GM18508 (cell line): ENCODE results near the gene JAZF1.

Experiments
- ATAC-seq: cut with Tn5 transposase; IDR thresholded peaks from one replicate; pipeline ENCODE4 v1.9.1; 2021; ENCODE audit warnings: moderate number of reproducible peaks; ENCODE audit not compliant: insufficient read depth, unreplicated experiment

Gene JAZF1

DNA sequence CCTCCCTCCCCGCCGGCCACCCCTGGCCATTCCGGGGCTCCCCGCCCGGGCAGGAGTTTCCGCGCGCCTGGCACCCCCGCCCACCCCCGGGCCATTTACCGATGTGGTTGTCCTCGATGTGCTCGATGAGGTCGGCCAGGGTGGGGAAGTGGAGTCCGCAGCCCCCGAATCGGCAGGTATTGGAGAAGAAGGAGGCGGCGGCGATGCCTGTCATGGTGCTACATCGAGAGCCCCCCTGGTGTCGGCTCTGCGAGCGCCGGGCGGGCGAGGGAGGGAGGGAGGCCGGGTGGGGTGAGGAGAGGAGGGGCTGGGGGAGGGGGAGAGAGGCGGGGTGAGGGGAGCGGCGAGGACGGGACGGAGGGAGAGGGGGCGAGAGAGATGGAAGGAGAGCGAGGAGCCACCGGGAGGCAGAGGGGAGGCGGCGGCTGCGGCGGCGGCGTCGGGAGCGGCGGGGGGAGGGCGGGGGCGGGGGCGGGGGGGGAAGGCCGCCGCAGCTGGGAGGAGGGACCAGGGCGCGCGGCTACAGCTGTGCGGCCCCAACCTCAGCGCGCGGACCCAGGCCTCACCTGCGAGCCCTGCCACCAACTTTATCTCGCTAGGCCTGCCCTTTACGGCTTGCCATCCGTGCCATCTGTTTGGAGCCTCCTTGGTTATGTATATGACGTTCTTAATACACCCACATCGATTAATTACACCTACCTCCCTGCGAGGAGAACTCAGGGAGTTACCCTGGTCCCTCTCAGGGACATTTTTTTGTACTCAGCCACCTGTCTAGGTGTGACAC is at the start of gene JAZF1:
Gene JAZF1, minus strand, starts transcription at position 432 of the 784 bp plus-strand sequence.
- no peak for ATAC-seq

DNA sequence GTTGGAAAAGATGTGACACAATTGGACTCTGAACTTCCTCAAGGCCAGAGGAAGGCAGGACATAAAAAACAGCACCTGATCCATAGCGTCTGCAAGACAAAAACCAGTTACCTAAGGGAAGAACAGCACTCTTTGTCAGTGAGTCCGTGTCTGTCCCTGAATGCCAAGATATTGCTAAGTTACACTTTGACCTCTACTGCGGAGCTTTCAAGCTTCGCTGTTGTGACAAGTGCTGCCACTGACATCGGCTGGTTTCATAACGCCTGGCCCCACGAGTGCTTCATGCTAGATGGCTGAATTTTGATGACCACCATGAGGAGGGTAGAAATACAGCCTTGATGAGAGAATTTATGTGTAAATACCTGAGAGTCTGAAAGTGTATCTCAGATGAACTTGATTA is 49.7 kb upstream of the JAZF1 start:
- no peak for ATAC-seq

DNA sequence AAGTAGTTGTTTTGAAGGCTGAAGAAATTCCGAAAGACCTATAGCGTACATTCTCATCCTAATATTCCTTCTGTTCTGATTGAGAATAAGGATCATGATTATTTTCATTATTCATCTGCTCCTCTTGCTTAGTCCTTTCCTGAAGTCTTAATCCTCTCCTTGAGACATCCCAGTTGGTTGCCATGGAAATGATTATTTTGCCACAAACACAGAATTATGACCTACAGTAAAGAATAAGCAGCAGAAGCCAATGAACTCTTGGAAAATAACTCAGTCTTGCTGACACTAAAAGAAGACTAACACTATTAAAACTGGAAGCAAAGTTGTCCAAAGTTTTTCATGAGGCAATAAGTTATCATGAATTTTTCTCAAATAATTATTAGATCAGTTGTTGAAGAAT is 47.8 kb upstream of the JAZF1 start:
- no peak for ATAC-seq

DNA sequence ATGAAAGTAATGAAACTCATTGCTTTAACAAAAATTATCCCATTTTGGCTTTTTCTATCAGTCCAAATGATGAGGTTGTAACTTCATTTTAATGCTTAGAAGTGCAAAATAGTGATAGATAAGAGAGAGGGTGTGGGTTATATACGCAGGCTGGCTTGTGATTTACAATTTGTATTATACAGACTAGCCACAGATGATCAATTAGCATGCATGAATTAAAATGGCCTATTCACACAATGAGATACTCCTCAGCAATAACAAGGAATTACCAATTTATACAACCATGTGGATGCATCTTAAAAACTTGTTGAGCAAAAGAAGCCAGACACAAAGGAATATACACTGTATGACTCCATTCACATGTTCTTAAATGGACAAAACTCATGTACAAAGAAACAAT is 45.4 kb upstream of the JAZF1 start:
- ATAC-seq: no peak

DNA sequence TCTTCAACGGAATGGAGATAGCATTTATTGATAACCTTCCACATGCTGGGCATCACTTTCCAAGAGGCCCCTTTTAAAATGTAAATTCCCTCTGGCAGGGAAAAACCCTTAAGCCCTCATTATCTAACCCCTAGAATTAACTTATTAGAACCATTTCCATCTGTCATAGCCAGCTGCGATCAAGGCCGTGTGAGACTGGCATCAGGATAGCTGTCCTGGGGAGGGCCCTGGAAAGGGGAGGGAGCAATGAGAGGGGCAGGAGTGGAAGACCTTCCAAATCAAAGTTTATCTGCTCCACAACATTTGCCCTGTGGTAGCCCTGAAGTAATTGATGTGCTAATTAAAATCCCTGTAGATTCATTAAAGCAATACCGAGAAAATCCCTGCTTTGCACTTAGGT is 45.0 kb upstream of the JAZF1 start:
- no peak for ATAC-seq

DNA sequence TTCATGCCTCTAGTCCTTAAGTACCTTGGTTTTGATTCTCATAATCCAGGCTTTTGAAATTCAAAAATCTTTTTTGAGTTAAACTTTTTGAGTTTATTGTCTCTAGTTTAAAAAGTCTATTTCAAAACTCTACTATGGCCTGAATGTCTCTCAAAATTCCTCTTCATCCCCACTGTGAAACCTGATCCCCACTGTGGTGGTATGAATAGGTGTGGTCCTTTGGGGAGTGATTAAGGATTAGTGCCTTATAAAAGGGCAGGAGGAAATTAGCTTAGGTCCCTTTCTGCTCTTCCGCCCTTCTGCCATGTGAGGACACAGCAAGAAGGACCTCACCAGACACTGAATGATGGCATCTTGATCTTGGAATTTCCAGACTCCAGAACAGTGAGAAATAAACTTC is 44.1 kb upstream of the JAZF1 start:
- no peak for ATAC-seq

DNA sequence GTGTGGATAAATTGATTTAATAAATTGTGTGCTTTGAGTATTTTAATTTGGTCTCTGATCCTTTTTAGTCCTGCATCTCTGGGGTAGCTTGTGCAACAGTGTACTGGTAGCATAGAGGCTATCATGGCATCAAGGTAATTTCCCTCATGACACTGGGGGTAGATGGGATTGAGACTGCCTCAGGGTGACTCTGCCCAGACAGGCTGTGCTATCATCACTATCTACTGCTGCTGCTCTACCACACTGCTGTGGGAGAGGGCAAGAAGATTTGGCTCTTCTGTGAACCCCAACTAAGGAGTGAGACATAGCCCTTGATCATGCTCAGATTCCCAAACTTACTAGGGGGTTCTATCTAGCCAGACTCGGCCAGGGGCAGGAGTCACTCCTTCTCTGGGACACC is 43.6 kb upstream of the JAZF1 start:
- ATAC-seq: no peak

DNA sequence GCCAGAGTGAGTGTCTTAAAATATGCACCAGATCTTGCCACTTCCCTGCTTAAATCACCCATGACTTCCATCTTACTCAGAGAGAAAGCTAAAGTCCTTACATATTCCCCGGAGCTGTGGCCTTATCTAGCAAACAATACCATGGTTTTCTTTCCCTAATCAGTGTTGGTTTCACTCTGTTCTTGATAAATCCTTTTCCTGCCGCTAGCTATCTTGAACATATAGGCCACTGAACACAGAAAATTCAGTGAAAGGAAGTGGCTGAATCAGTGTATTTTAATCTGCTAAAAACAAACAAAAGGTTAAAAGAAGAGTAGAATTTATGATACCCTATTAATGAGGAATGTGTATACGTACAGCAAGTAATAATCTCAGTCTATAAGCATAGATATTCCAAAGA is 42.0 kb upstream of the JAZF1 start:
- no peak for ATAC-seq

DNA sequence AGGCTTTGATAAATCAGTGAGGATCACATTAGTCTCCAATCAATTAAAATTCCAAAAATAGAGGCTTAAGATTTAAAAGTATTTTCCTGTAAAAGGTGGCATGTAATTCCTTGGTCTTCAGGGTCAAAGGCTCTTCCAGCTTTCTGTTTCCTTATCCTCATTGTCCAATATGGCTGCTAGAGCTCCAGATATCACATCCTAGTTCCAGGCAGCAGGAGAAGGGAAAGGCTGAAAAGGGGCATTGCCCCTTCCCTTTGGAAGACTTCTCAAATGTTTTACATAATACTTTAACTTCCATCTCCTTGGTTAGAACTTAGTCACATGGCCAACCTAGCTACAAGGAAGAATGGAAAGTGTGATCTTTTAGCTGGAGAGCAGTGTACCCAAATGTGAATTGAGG is 39.2 kb upstream of the JAZF1 start:
- no peak for ATAC-seq

DNA sequence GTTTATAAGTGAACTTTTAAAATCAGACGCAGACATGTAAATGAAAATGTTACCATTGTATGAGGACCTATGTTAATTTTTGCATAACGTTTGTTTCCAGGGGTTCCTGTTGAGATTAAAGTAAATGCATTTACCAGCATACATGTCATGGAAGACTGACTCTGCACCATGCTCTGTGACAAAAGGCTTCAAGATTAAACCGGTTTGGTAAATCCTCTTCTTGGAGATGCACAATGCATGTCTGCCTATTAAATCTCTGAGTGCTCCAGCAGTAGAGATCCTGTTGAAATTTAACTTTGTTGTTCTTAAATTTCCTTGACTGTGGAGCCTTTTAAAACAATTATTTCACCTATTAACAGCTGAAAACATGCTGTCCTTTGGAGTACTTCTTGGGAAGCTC is 36.5 kb upstream of the JAZF1 start:
- ATAC-seq: no peak

DNA sequence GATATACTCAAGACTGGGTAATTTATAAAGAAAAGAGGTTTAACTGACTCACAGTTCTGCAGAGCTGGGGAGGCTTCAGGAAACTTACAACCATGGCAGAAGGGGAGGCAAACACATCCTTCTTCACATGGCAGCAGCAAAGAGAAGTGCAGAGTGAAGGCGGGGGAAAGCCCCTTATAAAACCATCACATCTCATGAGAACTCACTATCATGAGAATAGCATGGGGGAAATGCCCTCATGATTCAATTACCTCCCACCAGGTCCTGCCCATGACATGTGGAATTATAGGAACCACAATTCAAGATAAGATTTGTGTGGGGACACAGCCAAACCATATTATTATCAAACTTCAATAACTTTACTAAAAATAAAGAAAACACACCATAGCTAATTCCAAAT is 30.4 kb upstream of the JAZF1 start:
- ATAC-seq: no peak

DNA sequence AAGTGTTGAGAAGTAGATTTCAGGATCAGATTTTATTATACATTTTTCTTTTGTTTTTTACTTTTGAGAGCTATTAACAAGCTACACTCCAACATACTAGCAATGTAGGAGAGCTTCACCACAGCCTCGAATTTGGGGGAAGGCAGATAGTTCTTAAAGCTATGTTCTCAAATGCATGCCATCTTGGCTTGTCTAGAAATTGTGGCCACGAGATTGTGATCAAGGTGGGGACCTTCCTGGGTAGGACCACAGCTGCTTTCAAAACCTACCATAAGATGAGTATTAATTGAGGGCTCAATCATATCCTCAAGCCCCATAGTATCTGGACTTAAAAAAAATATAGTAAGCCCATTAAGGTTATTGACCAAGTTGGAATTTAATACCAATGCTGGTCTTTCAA is 27.9 kb upstream of the JAZF1 start:
- ATAC-seq: no peak

DNA sequence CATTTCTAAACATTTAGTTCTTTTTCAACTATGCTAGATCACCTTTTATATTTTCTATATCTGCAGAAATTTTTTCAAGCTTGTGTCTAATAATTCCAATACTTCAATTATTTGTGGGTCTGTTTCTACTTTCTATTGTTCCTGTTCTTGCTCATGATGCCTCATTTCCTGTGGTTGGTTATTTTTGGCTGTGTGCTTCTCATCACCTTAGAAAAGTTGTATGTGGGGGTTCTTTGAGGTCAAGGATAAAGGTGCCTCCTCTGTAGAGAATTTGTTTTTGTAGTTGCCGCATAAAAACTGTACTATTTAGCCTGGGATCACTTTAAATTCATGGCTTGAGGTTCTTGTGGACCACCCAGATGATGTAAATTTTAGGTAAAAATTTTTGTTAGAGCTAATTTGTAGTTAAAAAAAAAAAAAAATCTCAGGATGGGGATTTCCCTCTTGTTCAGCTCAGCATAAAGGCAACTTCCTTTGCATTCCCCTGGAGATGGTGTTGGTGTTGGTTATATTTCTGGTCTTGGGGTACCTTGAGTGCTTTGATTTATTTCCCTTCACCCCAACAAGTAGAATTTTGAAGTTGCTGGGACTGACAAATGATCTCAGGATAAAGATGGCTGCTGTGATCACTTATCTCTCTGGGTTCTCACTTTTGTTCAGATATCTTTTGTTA is 27.0 kb upstream of the JAZF1 start:
- ATAC-seq: no peak

DNA sequence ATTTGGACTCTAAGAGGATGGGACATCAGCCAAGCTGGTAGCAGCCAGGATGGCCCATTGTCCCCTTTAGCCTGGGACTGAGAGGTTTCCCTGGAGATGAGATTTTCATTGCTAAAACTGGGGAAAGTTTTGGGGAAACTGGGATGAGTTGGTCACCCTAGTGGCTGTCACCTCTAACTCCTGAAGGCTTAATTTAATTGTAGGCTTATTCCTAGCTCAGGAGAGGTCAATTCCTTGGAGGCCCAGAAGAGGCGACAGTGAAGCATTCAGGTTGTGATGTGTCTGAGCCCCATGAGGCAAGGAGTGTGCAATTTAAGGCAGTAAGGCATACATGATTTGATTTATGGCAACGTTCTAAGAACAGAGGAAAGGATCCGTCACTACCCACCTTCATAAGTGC is 24.9 kb upstream of the JAZF1 start:
- no peak for ATAC-seq

DNA sequence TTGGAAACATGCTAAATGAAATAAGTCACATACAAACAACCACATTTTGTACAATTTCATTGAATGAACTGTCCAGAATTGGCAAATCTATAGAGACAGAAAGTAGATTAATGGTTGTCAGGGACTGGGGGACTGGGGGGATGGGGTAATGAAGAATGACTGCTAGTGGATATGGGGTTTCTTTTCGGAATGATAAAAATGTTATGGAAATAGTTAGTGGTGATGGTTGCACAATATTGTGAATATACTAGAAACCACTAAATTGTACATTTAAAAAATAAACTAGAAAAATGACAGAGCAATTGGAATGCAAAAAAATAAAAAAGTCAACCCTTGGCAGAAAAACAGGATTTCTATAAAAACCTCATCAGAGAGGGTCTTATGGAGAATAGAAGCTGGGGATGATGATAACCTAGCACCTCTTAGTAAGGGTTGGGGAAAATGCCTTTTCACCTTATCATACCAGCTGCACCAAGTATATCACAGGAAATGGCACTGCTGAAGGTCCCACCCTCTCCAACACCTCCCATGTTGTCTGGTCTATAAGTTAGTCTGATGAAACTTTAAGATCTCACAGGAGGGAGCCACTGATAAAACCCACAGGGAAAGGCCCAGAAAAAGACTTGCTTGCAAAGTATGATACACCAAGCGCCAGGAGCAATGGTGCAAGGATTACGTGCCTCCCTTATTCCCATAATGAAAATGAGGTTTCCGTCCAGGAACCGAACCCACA is 23.1 kb upstream of the JAZF1 start:
- ATAC-seq: no peak

DNA sequence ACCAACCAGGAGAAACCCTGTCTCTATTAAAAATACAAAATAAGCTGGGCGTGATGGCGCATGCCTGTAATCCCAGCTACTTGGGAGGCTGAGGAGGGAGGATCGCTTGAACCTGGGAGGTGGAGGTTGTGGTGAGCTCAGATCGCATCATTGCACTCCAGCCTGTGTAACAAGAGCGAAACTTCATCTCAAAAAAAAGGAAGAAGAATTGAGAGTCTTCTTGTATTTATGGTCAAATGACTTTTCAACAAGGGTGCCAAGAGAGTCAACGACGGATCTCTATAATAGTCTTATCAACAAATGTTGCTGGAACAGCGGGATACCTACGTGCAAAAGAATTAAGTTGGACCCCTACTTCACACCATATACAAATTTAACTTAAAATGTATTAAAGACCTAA is 21.6 kb upstream of the JAZF1 start:
- ATAC-seq: no peak

DNA sequence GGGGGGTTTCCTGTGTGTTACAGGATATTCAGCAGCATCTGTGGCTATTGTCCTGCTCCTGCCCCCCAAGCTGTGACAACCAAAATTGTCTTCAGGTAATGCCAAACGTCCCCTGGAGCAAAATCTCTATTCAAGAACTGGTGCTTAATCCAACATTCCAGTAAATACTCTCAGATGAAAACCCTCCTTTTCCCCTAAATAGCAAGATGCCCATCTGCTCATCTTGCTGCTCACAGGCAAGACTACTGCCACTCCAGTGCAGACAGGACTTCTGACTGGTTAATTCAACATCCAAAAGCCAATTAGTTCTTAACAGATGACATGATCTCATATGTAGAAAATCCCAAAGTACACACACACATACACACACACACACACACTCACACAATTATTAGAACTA is 20.5 kb upstream of the JAZF1 start:
- ATAC-seq: no peak

DNA sequence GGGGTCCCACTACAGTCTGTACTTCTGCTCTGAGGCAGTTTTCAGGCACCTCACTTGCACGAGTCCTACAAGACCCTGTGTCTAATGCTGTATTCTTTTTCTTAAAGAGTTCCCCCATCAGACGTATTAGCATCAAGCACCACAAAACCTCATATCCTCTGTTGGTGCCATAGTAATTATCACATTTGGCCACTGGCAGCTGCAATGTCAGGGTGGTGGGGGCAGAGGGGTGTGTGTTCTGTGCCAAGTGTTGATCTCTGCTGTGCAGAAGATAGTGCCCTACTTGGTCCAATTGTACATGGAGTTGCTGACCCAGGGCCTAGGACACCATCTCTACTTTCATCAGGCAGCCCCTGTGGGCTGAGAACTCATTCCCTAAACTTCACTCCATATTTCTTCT is 20.0 kb upstream of the JAZF1 start:
- no peak for ATAC-seq

DNA sequence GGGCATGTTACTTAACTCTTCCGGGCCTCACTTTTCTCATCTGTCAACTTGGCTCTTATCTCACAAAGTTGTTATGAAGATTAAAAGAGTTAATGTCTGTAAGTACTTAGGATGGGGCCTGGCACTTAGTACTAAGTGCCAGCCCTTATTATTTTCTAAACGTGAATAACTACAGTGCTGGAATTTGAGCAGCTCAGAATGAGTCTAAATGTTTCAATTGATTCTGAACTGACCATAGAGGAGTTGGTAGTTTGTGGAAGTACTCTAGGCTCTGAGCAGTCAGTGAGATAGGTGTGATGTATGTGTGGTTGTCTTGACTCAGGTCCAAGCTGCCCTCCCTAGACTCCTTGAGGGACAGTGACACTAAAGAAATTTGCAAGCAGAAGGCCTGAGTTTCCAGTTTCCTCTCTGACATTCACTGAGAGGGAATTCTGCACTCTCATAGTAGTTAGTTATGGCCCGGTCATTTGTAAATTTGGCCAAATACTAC is 18.5 kb upstream of the JAZF1 start:
- no peak for ATAC-seq

DNA sequence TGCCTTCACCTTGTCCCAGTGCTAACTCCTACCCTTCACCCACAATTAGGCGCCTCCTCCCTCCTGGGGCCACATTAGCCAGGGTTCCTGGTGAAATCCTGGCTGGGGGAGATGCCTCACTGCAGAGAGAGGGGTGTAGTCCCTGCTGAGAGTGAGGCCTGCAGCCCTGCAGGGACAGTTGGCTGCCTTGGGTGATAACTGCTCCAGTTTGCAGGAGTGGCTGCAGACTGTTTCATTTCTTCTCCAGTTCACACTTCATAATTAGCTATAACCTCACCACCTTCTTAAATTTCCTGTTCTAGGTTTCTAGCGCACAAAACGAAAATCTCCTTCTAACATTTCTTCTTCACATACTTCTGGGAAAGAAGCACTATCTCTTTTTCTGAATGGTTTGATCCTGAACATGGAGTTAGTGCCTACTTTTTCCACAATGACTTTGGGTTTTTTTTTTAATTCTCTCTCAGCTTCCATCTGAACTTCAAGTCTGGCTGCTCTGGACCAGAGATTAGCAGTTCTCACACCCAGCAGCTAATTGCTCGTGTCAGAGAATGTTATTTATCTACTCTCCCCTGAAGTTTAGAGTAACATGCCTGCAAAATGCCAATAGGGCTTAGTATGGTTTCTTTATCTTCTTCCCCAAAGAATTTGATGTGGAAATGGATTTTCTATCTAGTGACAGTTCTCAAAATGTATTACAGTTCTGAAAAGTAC is 15.5 kb upstream of the JAZF1 start:
- no peak for ATAC-seq
